HCT116 (cell line): Measurements from ENCODE around the gene HAP1. TPM values are rescaled to one million over a fixed set of nuclear protein-coding genes. Genes with fewer than 3 reads are reported as not detected.

Source experiments
- ATAC-seq: fragments of 200-7000 bp; cut with Tn5 transposase; 2 replicates; pipeline ENCODE4 v1.9.1; 2020; ENCODE audit warnings: mild to moderate bottlenecking, moderate library complexity
- BruUV-seq: library from RNA; stranded (reverse); fragments of 400-500 nt; replicated peaks from 2 replicates; lab custom pipeline; 2021; lab: Mats Ljungman, UMichigan
- CTCF ChIA-PET: fragments of 300-600 bp; sonication (Branson Sonifier 250); formaldehyde crosslinking; loops from one replicate; lab custom pipeline; 2021; ENCODE audit warnings: antibody characterized with exemption; lab: Charles Lee
- POLR2A ChIA-PET: fragments of 300-600, 350-600 bp; sonication (Branson Sonifier 250); formaldehyde crosslinking; loops from one replicate; lab custom pipeline; 2021; ENCODE audit warnings: antibody characterized with exemption; lab: Charles Lee
- RAD21 ChIA-PET, 2 experiments: fragments of 300-600 bp; sonication (Branson Sonifier 250); formaldehyde crosslinking; loops; one replicate each; lab custom pipeline; 2023; ENCODE audit warnings: low total read pairs in 2 of 2; ENCODE audit not compliant: uncharacterized antibody in 2 of 2, unreplicated experiment in 2 of 2, low non-redundant PET in 1 of 2; lab: Charles Lee
- DNase-seq: peaks from one replicate; pipeline ENCODE4 v3.0.0-alpha.2; 2010; ENCODE audit warnings: low read depth, low spot score
- H2AFZ ChIP-seq: fragments of 200-600 bp; shearing (Covaris generic), sonication (generic); 2 replicates; pipeline ENCODE4 v1.6.1; 2017; ENCODE audit warnings: low read depth, mixed run types, mixed read lengths, antibody characterized with exemption, low read length; ENCODE audit not compliant: poor library complexity, severe bottlenecking
- H3K27ac ChIP-seq: 2 replicates; pipeline ENCODE4 v1.5.1; 2012; ENCODE audit warnings: low read depth, low read length
- H3K27me3 ChIP-seq: fragments of 200-600 bp; sonication (generic); 2 replicates; pipeline ENCODE4 v1.6.1; 2016; ENCODE audit warnings: mixed run types, low read length, mixed read lengths; ENCODE audit not compliant: insufficient read depth
- H3K36me3 ChIP-seq, 2 experiments: fragments of 200-500 bp in 1 of 2; fragments of 200-600 bp in 1 of 2; sonication (Bioruptor generic) in 1 of 2; sonication (generic) in 1 of 2; 2 replicates each; pipeline versions ENCODE4 v1.5.1 to v1.6.1; 2014 to 2016; ENCODE audit warnings: low read length in 2 of 2, inconsistent platforms in 1 of 2, mixed read lengths in 1 of 2, mixed run types in 1 of 2; ENCODE audit not compliant: insufficient read depth in 2 of 2, control insufficient read depth in 1 of 2
- H3K4me1 ChIP-seq, 2 experiments: fragments of 200-600 bp in 1 of 2; sonication (generic) in 1 of 2; 2 replicates each; pipeline versions ENCODE4 v1.5.1 to v1.6.1; 2012 to 2017; ENCODE audit warnings: low read length in 2 of 2, inconsistent platforms in 1 of 2, mild to moderate bottlenecking in 1 of 2, mixed read lengths in 1 of 2, mixed run types in 1 of 2, moderate library complexity in 1 of 2; ENCODE audit not compliant: insufficient read depth in 2 of 2, control insufficient read depth in 1 of 2
- H3K4me2 ChIP-seq: fragments of 200-600 bp; sonication (generic); 2 replicates; pipeline ENCODE4 v1.6.1; 2017; ENCODE audit warnings: mixed run types, low read length, mixed read lengths
- H3K4me3 ChIP-seq, 2 experiments: fragments of 200-600 bp in 1 of 2; sonication (generic) in 1 of 2; replicated peaks in 1 of 2; 2 replicates each; pipeline ENCODE4 v1.5.1; 2011 to 2016; ENCODE audit warnings: low read length in 2 of 2, control low read depth in 1 of 2, low read depth in 1 of 2, mild to moderate bottlenecking in 1 of 2, mixed read lengths in 1 of 2, mixed run types in 1 of 2
- H3K79me2 ChIP-seq: fragments of 200-600 bp; sonication (generic); 2 replicates; pipeline ENCODE4 v1.6.1; 2017; ENCODE audit warnings: mild to moderate bottlenecking, mixed run types, low read length, moderate library complexity, mixed read lengths; ENCODE audit not compliant: insufficient read depth
- H3K9ac ChIP-seq: fragments of 200-600 bp; sonication (generic); 2 replicates; pipeline ENCODE4 v1.6.1; 2016; ENCODE audit warnings: low read length, mixed read lengths
- H3K9me2 ChIP-seq: fragments of 200-600 bp; sonication (generic), shearing (Covaris generic); 2 replicates; pipeline ENCODE4 v1.6.1; 2017; ENCODE audit warnings: mixed run types, mild to moderate bottlenecking, moderate library complexity; ENCODE audit not compliant: insufficient read depth
- H3K9me3 ChIP-seq, 2 experiments: fragments of 200-500 bp in 1 of 2; fragments of 200-600 bp in 1 of 2; sonication (Bioruptor generic) in 1 of 2; sonication (generic) in 1 of 2; 2 replicates each; pipeline ENCODE4 v1.6.1; 2014 to 2017; ENCODE audit warnings: low read length in 2 of 2, mixed read lengths in 2 of 2, inconsistent platforms in 1 of 2, low read depth in 1 of 2, mild to moderate bottlenecking in 1 of 2, mixed run types in 1 of 2, moderate library complexity in 1 of 2; ENCODE audit not compliant: control insufficient read depth in 1 of 2, insufficient read depth in 1 of 2
- H4K20me1 ChIP-seq: fragments of 200-600 bp; sonication (generic), shearing (Covaris generic); 2 replicates; pipeline ENCODE4 v1.6.1; 2017; ENCODE audit warnings: mixed run types, mild to moderate bottlenecking, moderate library complexity; ENCODE audit not compliant: insufficient read depth
- ATF3 ChIP-seq: IDR thresholded peaks from 2 replicates; pipeline ENCODE4 v1.6.1; 2012
- CBX3 ChIP-seq: IDR thresholded peaks from 2 replicates; pipeline ENCODE4 v1.6.1; 2012; ENCODE audit warnings: low read depth
- CEBPB ChIP-seq: IDR thresholded peaks from 2 replicates; pipeline ENCODE4 v1.6.1; 2012; ENCODE audit warnings: low read depth
- CTCF ChIP-seq, 3 experiments: fragments of 200-600 bp in 1 of 3; sonication (generic) in 1 of 3; IDR thresholded peaks in 2 of 3; conservative IDR thresholded peaks in 1 of 3; 2 replicates each; pipeline ENCODE4 v1.5.1; 2012 to 2017; ENCODE audit warnings: low read depth in 2 of 3, low read length in 2 of 3, antibody characterized with exemption in 1 of 3, borderline replicate concordance in 1 of 3, control low read depth in 1 of 3, mild to moderate bottlenecking in 1 of 3, mixed read lengths in 1 of 3, mixed run types in 1 of 3, moderate library complexity in 1 of 3; ENCODE audit not compliant: insufficient read depth in 1 of 3
- EGR1 ChIP-seq: IDR thresholded peaks from 2 replicates; pipeline ENCODE4 v1.6.1; 2012; ENCODE audit warnings: low read depth
- EZH2 ChIP-seq: fragments of 200-600 bp; sonication (generic); IDR thresholded peaks from 2 replicates; pipeline ENCODE4 v1.6.1; 2017; ENCODE audit warnings: antibody characterized with exemption, mixed run types
- JUND ChIP-seq: IDR thresholded peaks from 2 replicates; pipeline ENCODE4 v1.6.1; 2012
- POLR2A ChIP-seq: IDR thresholded peaks from 2 replicates; pipeline ENCODE4 v1.7.0; 2011; ENCODE audit warnings: borderline replicate concordance; ENCODE audit not compliant: insufficient read depth, insufficient read length; ENCODE audit errors: extremely low read depth
- RAD21 ChIP-seq: IDR thresholded peaks from 2 replicates; pipeline ENCODE4 v1.6.1; 2012; ENCODE audit warnings: low read depth, mild to moderate bottlenecking
- REST ChIP-seq: IDR thresholded peaks from 2 replicates; pipeline ENCODE4 v1.6.1; 2012; ENCODE audit warnings: low read depth
- SIN3A ChIP-seq: IDR thresholded peaks from 2 replicates; pipeline ENCODE4 v1.6.1; 2012; ENCODE audit warnings: low read depth
- SP1 ChIP-seq: IDR thresholded peaks from 2 replicates; pipeline ENCODE4 v1.6.1; 2012; ENCODE audit warnings: low read depth
- SRF ChIP-seq: IDR thresholded peaks from 2 replicates; pipeline ENCODE4 v1.6.1; 2012; ENCODE audit warnings: low read depth
- ZFX ChIP-seq: fragments of 450-650 bp; IDR thresholded peaks from 2 replicates; pipeline ENCODE4 v1.6.1; 2017
- ZNF274 ChIP-seq: fragments of 200-500 bp; sonication (Bioruptor generic); IDR thresholded peaks from 2 replicates; pipeline ENCODE4 v1.6.1; 2014; ENCODE audit warnings: mild to moderate bottlenecking, low read depth, low read length, inconsistent platforms
- intact Hi-C: fragments of 100-400 bp; cut with micrococcal nuclease; formaldehyde crosslinking; loops from 2 replicates; pipeline ENCODE4 v1.10.0; 2022
- total RNA-seq: library from RNA; stranded (reverse); gene quantifications from one replicate; pipeline ENCODE4 v1.2.1, GENCODE V29; 2021; ENCODE audit not compliant: unreplicated experiment

Gene HAP1
- total RNA-seq, 1 experiment from 2014 or later: 3.4 TPM

- RAD21 ChIA-PET: interaction anchor here (0.6 to 1.4 kb wide), 9 partner anchors 63 to 383 kb away, joined by 3 to 6 read pairs (median 3); partner anchors contain the start of gene P3H4 (in 1 of the 2)
- BruUV-seq: no TSS peak
- no peaks in the 10 kb centered on the region for H3K9me2 ChIP-seq
- CTCF ChIA-PET: interaction anchor here (0.6 to 1.9 kb wide), 13 partner anchors 9 to 229 kb away, joined by 3 to 32 read pairs (median 3); partner anchors contain the start of genes CNP, ODAD4 and P3H4
- H3K36me3 ChIP-seq: no peaks in the 10 kb centered on the region
- no peaks in the 10 kb centered on the region for H3K27me3 ChIP-seq
- no peak overlapping the region for H3K4me3 ChIP-seq
- no peaks in the 10 kb centered on the region for H3K79me2 ChIP-seq
- H3K27ac ChIP-seq: no peak overlapping the region
- no peak overlapping the region for H3K9ac ChIP-seq
- DNase-seq (no peak), ATAC-seq (no peak)
- H4K20me1 ChIP-seq: no peaks in the 10 kb centered on the region
- H2AFZ ChIP-seq: no peak overlapping the region
- H3K9me3 ChIP-seq: no peaks in the 10 kb centered on the region
- intact Hi-C loops: no loop called here
- no peak overlapping the region for H3K4me2 ChIP-seq
- POLR2A ChIA-PET: interaction anchor here (1.5 to 1.6 kb wide), 2 partner anchors 49 to 63 kb away, joined by 6 to 10 read pairs; partner anchors contain the start of gene JUP
- H3K4me1 ChIP-seq: peaks cover 21 to 46% of the 10 kb centered on the region in 2 experiments
- TF ChIP-seq SIN3A: no peak
- no peak for TF ChIP-seq SRF
- no peak for TF ChIP-seq CBX3
- TF ChIP-seq POLR2A: no peak
- no peak for TF ChIP-seq EZH2
- no peak for TF ChIP-seq EGR1
- no peak for TF ChIP-seq JUND
- TF ChIP-seq SP1: no peak
- TF ChIP-seq ZFX: no peak
- TF ChIP-seq ATF3: no peak
- TF ChIP-seq CEBPB: no peak
- no peak for TF ChIP-seq RAD21
- no peak for TF ChIP-seq REST
- no peak for TF ChIP-seq ZNF274
- no peak for TF ChIP-seq CTCF (IDR thresholded peaks at IDR 0.05 in 2 of 3, conservative IDR thresholded peaks at IDR 0.05 in 1 of 3; ENCODE audit: borderline replicate concordance in 1 of 3, insufficient read depth in 1 of 3, low read depth in 2 of 3, low read length in 2 of 3)
- TF ChIP-seq, all 23 proteins: peak for 0
These were observed 2.7 kb upstream of the HAP1 start for GRCh38 chr17:41736983-41737679.
